ENCODE results near the gene MPZL1.
"Not testable (repeated sequence)": the region's sequence is repeated elsewhere in the genome, so short reads cannot be mapped to it uniquely, and the experiment has no call there.

Gene MPZL1

DNA sequence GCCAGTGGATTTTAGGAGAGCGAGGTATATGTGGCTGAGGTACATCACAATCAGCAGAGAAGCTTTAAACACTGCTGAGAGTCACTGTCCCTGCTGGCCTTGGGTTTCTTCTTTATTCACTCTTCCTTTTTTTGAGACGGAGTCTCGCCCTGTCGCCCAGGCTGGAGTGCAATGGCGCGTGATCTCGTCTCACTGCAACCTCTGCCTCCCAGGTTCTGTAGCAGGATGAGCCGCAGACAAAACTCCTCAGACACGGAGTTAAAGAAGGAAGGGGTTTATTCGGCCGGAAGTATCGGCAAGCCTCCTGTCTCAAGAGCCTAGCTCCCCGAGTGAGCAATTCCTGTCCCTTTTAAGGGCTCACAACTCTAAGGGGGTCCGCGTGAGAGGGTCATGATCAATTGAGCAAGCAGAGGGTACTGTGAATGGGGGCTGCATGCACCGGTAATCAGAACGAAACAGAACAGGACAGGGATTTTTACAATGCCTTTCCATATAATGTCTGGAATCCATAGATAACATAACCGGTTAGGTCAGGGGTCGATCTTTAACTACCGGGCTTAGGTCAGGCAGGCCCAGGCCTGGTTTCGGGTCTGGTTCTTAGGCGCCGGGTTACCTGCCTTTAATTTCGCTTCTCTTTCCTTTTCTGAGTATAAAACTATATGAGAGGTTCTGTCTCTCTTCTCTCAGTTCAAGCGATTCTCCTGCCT, 1.9 kb upstream of the MPZL1 start:
- DNase-seq = peak; percentile 30

- peak; percentile 80 for DNase-seq
These were observed 691 bp upstream of the MPZL1 start for GRCh38 chr1:167720965-167721616.

GRCh38 chr1:167722152-167722869, 529 bp downstream of the MPZL1 start:
- DNase-seq = peak; percentile 19

GRCh38 chr1:167722870-167723251, 1.1 kb downstream of the MPZL1 start:
- DNase-seq = no peak

DNA sequence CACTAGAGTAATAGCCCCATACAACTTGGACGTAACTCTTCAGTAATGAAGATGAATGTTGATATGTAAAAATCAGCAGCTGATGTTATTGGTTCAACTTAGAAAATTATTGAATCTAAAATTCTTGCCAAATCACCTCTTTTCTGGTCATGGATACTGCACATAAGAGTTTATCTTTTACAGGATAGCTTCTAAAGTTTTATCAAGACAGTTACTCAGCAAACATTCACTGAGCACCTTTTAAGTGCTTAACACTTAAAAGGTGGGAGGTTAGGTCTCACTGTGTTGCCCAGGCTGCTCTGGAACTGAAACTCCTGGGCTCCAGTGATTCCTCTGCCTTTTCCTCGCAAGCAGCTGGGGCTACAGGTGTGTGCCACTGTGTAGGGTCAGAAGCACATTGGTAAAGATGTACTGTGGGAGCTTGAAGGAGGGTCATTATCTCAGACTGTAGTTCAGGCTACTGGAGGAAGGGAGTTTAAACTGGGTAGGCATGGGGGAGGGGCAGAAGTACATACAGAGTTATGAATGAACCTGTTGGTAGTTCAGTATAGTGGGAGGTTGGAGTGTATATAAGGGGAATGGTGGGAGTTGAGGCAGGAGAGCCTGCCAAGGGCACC, 2.0 kb downstream of the MPZL1 start:
- no peak for DNase-seq

- DNase-seq = no peak
These were observed 4.2 kb downstream of the MPZL1 start for GRCh38 chr1:167726008-167726407.

GRCh38 chr1:167728818-167729410, 7.1 kb downstream of the MPZL1 start:
- DNase-seq = no peak

GRCh38 chr1:167734227-167734626, 12.4 kb downstream of the MPZL1 start:
- no peak for DNase-seq

DNA sequence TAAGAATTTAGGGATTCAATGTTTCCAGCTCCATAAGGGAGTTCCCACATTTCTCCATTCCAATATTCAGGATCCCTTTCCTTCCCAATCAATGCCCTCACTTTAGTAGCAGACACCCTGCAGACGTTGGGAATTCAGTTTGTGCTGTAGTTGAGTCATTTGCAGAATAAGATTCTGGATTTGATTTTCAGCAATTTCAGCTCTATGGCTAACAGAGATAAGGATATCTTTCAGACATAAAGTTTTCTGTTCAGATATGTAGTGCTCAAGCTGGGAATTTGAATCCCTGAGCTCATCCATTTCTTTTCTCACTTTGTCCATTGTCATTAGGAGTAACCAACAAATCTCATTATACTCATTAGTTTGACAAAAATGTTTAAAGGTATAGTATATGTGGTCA, 13.1 kb downstream of the MPZL1 start:
- DNase-seq = no peak

DNA sequence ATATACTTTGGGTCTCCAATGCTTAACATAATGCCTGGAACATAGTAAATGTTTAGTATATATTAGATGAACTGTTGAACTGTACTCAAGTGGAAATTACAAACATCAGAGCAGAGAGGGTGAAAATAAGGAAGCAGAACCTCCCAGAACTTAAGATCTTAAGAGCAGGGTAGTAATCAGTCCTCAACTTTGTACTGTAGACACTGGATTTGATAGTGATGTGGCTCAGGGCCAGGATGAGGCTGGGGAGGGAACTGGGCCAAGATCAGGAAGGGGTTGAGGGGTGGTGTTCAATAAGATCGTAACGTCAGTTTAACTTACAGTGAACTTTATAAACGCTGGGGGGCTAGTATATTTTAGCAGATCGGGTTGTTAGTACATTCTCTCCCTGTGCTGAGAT, 15.4 kb downstream of the MPZL1 start:
- no peak for DNase-seq

DNA sequence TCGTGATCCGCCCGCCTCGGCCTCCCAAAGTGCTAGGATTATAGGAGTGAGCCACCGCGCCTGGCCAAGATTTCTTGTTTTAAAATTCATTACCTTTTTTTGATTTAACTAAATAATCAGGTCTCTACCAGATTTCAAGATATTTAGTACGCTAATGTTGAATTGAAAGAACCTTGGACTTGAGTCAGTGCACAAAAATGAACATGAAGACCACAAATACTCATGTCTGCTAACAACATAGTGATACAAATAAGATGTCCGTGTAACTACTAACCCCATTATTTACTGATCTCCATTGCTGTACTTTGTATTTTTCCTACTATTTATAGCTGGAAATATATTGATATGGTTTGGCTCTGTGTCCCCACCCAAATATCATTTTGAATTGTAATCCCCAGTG, 16.4 kb downstream of the MPZL1 start:
- DNase-seq = no peak

DNA sequence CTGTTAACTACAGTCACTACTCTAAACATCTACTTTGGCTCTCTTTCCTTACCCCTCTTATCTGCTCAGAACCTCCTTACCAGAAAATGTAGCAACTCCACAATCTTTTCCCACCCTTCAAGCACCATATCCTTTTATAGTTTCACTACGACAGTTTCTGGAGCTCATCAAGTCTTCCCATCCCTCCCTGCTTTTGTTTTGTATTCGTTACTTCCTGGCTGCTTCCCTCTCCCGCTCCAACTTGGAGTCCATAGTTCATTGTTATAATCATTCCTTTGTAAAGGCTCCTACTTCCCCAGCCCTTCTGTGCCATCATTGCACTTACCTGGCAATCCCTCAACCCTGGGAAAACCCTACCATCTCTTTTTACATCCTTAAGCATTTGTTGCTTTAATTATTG, 18.0 kb downstream of the MPZL1 start:
- no peak for DNase-seq

DNA sequence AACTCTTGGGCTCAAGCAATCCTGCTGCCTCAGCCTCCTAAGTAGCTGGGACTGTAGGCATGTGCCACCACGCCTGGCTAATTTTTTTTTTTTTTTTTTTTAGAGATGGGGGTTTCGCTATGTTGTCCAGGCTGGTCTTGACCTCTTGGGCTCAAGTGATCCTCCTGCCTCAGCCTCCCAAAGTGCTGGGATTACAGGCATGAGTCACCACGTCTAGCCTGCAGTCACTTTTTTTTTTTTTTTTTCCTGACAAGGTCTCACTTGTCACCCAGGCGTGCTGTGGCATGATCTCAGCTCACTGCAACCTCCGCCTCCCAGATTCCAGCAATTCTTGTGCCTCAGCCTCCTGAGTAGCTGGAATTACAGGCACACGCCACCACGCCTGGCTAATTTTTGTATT, 19.3 kb downstream of the MPZL1 start:
- not testable (repeated sequence) for DNase-seq

DNA sequence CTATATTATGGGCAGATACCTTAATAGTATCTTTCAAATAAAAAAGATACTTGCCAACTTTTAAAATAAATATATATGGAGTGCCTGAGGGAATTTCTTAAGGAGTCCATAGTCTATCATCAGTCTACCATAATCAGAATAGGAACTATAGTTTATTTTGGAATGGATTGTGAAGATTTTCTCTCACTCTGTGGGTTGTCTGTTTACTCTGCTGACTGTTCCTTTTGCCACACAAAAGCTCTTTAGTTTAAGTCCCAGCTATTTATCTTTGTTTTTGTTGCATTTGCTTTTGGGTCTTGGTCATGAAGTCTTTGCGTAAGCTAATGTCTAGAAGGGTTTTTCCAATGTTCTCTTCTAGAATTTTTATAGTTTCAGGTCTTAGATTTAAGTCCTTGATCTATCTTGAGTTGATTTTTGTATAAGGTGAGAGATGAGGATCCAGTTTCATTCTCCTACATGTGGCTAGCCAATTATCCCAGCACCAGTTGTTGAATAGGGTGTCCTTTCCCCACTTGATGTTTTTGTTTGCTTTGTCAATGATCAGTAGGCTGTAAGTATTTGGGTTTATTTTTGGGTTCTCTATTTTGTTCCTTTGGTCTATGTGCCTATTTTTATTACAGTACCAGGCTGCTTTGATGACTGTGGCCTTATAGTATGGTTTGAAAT, 20.7 kb downstream of the MPZL1 start:
- not testable (repeated sequence) for DNase-seq

DNA sequence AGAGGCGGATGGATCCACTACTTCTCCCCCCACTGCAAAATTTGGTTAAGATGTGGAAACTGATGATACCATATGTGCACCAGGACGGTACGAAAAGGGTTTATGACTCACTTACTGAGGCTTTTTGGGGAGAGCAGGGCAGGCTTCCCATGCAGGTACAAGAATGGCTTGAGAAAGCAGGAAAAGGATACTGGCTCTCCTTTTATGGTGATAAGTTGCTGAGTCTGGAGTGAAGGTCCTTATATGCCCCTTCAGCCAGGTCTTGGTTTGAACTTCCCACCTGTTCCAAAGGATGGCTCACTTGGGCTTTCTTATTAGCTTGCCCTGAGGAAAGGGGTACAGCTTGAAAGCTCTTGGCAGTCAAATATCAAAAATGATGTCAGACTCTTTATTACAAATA, 23.1 kb downstream of the MPZL1 start:
- no peak for DNase-seq

- no peak for DNase-seq
These were observed 24.4 kb downstream of the MPZL1 start for GRCh38 chr1:167746013-167746672.

- no peak for DNase-seq
These were observed 25.3 kb downstream of the MPZL1 start for GRCh38 chr1:167746988-167747655.

GRCh38 chr1:167747988-167748387, 26.2 kb downstream of the MPZL1 start:
- DNase-seq = no peak

DNA sequence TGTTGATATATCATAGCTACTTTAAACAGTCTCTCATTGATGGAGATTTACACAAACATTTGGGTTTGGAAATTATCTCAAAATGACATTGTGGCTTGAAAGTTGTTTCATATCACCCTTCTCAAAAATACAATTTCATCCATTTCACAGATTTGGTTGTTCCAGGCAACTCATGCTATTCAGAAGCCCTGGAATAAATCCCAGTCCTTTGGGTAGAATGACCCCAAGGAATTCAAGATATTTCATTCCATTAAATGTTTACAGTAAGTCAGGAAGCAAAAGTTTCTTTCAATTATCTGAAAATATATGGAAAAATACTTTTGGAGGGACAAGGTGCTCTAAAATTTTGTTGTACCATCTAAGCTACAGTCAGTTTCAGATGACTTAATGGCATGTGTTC, 27.1 kb downstream of the MPZL1 start:
- DNase-seq = no peak

GRCh38 chr1:167749741-167750140, 28.0 kb downstream of the MPZL1 start:
- no peak for DNase-seq

GRCh38 chr1:167750641-167751040, 28.9 kb downstream of the MPZL1 start:
- DNase-seq = no peak

GRCh38 chr1:167751676-167752075, 29.9 kb downstream of the MPZL1 start:
- no peak for DNase-seq
